Left lobe of liver (tissue), 2 donors: ENCODE measurements around the gene NCR3LG1. TPM values are rescaled to one million over a fixed set of nuclear protein-coding genes. Genes with fewer than 3 reads are reported as not detected.

Source experiments
- ATAC-seq: fragments of 200-7000 bp; cut with Tn5 transposase; one replicate; pipeline ENCODE4 v1.9.1; 2020; ENCODE audit warnings: mild to moderate bottlenecking, moderate library complexity
- DNase-seq: peaks from one replicate; pipeline ENCODE4 v3.0.0-alpha.2; 2020; ENCODE audit warnings: low spot score
- total RNA-seq: library from RNA; stranded (reverse); gene quantifications from one replicate; pipeline ENCODE4 v1.2.1, GENCODE V29; 2021
- donor health status: DM: no; HTN: no; CAD: no; lungs with moderate emphysema.
- donor health status: DM: no; HTN: yes; CAD: no.

NCR3LG1 gene
- total RNA-seq, 1 donor from 2014 or later: 0.35 TPM

DNA sequence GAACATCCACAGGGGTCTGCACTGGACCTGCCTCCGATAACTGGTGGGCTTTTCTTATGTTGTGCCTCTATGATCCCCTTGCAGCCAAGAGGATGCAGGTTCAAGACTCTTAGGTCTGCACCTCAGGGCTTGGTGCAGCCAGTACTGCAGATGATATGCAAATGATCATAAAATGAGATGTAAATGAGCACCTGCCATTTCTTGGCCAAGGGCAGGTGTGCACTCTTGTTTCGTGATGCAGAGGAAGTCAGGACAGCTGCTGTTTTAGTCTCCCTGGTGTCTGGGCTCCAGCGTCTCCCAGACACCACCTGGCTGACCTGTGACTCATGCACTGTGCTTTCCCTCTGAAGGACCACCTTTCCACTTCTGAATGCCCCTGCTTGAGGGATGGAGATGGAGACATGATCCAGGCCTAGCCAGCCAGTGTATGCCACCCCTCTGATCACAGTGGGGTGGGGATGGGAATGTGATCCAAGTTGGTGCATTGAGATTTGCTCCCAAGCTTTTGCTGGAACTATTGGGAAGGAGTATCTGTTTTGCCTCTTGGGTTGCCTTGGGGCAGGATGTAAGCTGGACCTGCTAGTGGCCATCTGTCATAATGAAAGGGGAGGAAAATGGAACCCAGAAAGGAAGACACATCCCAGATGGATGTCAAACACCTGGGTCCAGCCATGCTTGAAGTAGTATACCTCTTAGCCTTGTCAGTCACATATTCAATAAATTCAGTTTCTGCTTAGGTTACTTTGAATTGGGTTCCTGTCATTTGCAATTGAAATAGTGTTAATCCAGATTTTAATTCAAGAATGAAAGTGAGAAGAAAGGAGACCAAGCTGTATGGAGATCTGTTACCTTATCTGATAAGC, 40.1 kb downstream of the NCR3LG1 start:
- ATAC-seq: no peak
- no peak for DNase-seq

DNA sequence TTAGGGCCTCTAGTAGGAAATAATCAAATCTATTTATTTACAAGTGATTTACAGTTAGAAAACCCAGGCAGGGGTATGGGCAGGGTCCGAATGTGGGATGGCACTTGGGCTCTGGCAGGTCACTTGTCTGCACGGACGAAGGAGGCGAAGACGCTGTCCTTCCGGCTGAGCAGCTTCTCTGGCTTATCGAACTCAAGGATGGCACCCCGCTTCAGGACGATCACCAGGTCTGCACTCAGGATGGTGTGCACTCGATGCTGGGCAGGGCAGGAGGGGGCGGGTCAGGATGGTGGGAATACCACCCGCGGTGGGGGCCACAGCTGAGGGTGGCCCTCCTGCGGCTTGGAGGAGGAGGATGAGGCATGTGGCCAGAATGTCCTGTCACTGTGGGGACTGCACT, 41.3 kb downstream of the NCR3LG1 start:
- no peak for DNase-seq
- ATAC-seq: no peak

DNA sequence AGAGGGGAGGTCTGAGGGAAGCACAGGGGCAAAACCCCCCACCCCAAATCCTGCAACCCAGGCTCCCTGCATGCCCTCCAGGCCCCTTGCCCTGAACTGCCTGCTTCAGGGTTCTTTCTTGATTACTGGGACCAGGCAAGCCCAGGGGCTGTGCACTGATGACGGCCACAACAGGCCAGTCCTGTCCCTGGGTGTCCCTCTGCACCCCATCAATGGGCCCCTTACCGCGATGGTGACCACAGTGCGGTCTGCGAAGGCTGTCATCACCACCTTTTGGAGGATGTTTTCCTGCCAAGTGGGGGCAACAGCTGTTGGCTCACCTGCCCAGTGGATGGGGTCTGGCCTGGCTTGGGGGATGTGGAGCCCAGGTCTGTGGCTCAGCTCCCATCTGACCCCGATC, 41.9 kb downstream of the NCR3LG1 start:
- ATAC-seq: no peak
- DNase-seq: no peak

DNA sequence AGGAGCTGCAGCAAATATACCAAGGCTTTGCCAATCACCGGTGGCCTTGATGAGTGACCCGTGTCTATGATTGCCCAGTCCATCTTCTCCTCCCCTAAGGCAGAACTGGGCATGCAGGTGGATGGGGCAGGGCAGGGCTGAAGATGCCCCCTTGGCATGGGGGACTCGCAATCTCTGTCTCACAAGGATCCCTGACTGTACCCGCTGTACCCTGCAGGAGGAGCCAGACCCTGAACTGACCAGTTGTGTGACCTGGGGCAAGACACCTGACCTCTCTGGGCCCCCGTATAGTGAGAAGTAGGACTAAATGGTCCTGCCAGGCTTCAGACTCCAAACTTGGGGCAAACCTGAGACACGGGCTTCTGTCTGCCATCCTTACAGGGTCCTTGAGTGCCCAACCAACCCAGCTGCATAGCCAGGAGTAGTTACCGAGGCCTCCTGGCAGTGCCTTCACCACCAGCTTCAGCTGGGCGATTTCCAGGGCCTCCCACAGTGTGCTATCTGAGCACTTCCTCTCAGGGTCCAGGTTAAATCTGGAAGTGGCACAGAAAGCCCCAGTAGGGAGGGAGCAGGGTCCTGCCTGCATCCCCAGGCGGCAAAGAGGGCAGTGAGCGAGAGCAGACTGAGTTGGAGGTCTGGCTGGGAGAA, 43.3 kb downstream of the NCR3LG1 start:
- no peak for DNase-seq

DNA sequence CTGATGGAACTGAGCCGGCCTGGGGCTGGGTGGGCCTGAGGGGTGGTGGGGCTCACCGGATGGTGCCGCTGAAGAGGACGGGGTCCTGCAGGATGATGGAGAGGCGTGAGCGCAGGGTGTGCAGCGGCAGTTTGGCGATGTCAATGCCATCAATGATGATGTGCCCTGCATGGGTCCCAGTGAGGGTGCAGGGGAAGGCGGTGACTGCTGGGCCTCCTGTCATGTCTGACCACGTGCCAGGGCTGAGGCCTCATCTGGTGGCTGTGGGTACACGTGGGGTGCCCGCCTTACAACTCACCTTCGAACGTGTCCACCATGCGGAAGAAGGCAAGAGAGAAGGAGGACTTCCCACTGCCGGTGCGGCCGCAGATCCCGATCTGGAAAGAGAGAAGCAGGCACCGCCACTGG, 44.0 kb downstream of the NCR3LG1 start:
- DNase-seq (no peak), ATAC-seq (no peak)

More for the DNA sequence above, 43.3 kb downstream of the NCR3LG1 start:
- no peak for ATAC-seq

DNA sequence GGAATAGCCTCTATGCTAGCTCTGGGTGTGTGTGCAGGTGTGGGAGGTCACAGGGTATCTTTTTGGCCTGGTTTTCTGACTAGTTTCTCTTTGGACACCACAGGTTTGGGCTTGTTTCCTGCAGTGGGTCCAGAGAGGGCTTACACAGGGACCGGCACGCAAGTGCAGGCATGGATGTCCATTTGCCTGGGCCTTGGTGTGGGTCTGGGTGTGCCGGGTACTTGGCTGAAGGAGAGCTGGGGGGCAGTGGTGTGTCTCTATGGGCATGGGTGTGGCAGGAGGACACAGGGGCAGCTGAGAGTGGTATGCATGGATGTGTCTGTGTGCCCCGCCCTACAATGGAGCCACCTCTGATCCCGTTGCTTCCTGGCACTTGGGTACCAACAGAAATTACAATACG, 44.4 kb downstream of the NCR3LG1 start:
- no peak for ATAC-seq
- DNase-seq: no peak

DNA sequence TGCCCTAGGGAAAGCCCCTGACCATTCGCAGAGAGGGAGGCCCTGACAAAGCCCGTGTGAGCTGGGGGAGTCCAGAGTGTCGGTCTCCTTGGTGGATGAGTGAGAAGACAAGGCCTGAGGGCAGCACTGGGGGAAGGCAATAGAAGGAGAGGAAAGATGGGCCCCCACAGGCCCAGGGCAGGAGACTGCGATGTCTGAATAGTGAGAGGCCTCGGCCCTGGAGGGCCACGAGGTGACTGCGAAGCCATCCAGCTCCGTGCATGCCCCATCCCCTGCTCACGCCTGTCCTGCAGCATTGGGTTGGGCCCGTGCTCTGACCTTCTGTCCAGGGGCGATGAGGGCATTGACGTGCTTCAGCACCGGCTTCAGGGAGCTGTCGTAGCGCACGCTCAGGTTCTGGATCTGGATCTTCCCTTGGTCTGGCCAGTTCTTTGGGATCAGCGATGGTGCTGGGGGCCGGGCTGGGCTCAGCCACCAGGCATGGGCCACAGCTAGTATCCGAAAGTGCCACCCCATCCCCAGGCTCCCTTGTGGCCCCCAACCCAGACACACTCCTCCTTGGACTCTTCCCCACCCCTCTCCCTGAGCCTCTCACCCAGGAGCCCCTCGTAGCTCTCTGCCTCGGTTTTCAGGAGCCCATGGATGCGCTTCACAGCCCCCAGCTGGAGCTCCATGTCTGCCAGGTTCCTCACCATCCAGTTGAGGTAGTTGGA, 45.2 kb downstream of the NCR3LG1 start:
- DNase-seq (no peak), ATAC-seq (no peak)

DNA sequence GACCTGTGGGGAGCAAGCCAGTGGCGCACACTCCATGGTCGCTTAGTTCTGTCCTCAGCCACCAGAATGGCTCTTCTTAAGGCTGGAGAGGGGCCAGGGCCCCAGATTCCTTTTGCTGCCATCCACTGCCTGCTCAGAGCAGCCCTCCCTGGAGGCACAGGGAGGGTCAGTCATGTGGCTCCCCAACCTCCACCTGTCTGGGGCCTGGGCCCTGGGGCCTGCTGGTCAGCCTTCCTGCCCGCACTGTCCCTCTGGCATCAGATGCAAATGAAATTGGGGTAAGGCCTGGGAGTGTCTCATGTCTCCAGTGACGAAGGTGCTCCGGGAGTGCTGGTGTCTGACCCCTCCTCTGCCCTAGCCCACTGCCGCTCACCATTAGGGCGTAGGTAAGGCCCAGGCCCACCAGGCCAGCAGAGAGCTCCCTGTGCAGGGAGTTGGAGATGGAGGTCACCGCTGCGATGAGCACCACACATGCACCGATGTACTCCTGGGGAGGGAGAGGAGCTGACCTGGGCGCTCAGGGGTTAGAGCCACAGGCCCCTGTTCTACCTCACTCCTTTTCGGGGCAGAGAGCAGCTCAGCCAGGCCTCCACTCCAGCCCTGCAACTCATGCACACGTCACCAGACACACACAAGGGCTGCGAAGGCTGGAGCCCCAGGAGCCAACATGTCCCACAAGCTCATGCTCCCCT, 45.9 kb downstream of the NCR3LG1 start:
- ATAC-seq: no peak
- DNase-seq: no peak

DNA sequence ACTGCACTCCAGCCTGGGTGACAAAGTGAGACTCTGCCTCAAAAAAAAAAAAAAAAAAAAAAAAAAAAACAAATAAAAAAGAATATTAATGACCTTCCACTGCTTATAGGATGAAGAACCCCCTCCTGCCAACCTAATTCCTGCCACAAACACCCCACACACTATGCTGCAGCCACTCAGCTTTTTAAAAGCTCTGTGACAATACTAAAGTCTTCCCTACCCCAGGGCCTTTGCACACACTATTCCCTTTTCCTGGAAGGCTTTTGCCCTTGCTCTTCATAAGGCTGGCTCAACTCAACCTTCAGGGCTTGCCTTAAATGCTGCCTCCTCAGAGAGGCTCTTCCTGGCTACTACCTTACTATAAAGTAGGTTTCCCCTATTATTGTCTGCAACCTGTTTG, 47.6 kb downstream of the NCR3LG1 start:
- DNase-seq: no peak

DNA sequence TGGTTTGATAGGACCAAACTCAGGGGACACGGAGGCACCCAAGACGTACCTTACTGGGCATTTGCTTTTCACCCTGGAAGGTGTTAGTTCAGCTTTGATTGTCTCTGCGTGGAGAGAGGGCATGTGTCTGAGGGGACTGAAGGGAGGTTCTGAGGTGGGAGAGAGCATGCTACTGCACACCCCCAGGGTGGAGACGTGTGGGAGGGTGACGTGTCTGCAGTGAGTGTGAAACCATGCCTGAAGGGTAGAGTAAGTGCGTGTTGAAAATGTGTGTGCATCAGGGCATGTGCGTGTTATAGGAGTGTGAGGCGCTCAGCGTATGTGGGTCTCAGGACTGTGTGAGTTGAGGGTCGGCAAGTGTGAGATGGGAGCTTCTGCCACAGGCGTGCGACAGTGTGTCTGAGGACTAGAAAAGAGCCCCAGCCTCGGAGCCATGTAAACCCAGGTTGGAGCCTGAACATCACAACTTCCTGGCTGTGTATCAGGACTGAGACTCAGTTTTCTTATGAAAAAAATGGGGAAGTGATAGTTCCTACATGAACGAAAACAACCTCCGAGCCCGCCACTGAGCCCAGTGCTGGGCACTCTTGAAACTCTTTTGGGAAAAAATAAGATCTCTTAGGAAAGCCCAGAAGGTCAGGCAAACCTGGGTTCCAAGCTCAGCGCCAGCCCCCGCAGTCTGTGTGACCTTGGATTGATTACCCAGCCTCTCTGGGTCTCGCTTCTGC, 48.6 kb downstream of the NCR3LG1 start:
- no peak for DNase-seq
- ATAC-seq: no peak

More for the DNA sequence above, 47.6 kb downstream of the NCR3LG1 start:
- ATAC-seq: no peak

DNA sequence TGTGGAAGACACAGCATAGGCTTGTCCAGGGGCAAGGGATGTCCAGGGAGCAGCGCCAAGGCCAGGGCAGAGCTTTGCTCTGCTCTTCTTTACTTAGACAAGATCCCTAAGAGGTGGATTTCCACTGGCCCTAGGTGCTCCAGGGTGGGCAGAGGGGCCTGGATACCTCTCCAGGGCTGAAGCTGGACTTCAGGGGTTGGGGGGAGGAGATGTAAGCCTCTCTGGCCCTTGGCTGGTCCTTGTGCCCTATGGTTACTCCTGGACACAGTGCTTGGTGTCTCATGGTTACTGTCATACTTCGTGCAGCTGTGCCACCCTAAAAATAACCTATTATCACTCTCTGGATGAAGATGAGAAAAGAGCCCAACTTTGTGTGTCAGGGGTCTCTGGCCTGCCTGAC, 49.7 kb downstream of the NCR3LG1 start:
- DNase-seq: no peak

DNA sequence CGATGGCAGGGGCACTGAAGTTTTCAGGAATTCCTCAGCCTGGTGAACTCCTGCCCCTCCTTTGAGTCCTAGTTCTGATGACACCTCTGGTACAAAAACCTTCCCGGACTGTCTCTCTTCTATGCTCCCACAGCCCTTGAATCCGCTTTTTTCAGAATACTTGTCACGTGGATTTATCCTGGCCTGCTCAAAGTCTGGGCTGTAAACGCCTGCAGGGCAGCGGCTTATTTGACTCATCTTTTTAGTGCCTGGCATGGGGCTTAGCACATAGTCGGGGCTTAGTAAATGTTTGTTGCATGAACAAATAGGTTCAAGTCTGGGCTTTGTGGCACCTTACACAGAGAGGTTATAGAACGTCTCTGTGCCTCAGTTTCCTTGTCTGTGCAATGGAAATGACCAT, 50.2 kb downstream of the NCR3LG1 start:
- ATAC-seq (no peak), DNase-seq (no peak)

More for the DNA sequence above, 49.7 kb downstream of the NCR3LG1 start:
- ATAC-seq: no peak

DNA sequence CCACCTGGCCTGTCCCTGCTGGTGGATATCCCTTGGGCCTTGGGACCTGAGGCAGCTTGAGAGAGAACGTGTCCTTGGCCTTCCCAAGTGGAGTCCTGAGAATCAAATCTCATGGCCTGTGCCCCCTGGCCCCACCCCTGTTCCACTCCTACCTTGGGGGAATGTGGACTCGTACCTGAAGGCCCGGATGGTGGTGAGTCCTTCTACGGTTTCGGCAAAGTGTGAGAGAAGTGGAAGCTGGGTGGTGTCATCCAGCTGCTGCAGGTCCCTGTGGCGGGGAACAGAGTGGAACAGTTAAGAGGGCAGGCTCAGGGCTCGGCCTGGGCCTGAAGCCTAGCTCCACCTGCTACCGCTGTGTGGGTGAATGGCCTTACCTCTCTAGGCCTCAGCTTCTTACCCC, 50.9 kb downstream of the NCR3LG1 start:
- no peak for ATAC-seq
- no peak for DNase-seq

DNA sequence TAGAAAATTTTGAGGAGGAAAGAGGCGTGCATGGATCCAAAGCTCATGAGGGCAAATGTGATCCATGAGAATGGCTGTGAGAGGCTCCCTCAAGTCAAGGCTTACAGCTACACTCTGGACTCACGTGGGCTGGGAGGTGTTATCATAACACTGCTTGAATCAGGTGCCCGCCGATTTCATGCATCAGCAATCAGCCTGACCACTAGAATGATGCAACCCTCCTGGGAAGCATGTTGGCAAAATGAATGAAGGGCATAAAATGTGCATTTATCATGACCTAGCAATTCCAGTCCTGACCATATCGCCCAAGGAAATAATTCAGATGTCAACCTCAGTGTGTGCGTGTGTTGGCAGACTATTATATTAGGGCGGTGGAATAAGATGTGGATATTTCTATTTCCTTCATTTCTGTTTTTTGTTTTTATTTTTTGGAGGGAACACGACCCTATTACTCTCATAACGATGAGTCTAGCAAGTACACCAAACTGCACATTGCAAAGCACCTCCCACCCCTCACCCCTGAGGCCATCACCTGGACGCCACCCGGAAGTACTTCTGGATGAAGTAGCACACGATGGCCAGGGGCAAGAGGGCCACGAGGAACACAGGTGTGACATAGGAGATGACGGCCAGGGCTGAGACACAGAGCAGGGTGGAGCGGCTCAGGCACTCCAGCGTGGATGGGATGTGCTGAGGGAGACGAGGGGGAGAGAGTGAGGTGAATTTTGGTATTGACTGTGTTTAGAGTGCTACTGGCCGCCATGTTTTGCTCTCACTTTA, 52.6 kb downstream of the NCR3LG1 start:
- no peak for DNase-seq

DNA sequence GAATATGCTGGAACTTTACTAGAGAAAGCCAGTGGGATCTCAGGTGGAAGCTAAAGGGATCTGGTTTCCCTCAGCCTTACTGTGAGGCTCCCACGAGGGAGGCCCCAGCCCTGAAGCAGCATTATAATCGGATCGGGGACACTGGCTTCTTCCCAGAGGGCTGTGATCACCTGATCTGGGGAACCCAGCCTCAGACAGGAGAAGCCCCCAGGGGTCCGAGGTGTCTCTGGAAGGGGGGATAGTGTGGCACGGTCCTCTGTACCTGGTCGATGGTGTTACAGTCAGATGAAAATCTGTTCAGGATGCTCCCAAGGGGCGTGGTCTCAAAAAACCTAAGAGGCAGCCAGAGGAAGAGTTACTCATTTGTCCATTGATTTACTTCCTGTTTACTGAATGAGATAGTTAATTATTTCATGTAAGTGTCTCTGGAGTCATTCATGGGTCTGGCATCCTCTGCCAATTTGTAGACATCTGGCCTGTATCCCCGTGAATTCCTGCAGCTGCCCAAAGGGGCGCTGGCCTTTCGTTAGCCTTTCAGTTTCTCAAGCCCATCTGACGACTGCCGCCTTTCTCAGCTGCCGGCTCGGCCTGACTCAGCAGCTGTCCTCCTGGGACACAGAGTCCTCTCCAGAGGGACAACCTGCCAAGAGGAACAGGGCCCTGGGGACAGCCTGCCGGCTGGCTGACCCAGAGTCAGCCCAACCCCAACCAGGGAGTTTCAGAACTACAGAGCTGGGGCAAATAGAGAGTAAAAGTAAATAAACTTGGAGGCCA, 53.8 kb downstream of the NCR3LG1 start:
- peak; percentile 95 for ATAC-seq
- peak; percentile 95 for DNase-seq

More for the DNA sequence above, 52.6 kb downstream of the NCR3LG1 start:
- ATAC-seq: no peak

DNA sequence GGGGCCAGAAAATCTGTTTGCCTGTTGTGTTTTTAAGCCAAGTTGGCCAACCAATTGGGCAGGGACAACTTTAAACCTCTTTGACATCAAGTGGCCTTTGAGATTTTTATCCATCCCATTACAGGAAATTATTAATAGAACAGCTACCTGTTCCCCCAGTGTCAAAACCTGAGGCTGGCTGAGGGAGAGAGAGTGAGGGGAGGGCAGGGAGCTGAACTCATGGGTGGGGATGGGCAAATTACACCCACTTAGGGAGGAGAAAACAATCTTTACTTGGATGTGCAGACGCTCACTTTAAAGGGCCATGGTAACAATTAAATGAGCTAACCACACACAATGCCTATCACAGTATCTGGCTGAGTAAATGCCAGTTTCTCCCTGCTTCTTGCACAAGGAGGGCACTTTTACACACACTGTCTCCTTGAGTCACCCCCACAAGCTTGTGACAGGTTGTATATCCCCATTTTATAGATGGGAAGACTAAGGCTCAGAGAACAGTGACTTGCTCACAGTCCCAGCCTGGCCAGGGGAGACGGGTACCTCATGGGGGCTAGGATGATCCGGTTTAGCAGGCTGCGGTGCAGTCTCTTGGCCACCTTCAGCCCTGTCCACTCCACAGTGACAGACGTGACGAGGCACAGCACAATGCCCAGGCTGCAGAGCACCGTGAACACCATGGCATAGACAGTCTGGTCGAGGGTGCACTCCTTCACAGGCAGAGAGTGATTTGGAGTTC, 54.6 kb downstream of the NCR3LG1 start:
- ATAC-seq (peak; percentile 45), DNase-seq (no peak)

DNA sequence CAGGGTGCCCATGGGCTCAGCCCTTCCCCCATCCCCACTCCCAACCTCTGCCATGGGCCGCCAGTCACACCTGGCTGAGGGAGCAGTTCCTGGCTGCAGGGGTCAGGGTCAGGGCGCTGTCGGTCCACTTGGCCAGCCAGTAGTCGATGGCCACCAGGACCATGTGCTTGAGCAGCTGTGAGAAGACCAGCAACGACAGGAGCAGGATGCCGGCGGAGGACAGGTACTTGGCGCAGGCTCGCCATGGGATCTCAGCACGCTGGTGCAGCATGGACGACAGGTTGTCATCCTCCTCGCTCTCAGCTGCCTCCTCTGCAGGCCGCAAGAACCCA, 55.2 kb downstream of the NCR3LG1 start:
- DNase-seq (no peak), ATAC-seq (no peak)

DNA sequence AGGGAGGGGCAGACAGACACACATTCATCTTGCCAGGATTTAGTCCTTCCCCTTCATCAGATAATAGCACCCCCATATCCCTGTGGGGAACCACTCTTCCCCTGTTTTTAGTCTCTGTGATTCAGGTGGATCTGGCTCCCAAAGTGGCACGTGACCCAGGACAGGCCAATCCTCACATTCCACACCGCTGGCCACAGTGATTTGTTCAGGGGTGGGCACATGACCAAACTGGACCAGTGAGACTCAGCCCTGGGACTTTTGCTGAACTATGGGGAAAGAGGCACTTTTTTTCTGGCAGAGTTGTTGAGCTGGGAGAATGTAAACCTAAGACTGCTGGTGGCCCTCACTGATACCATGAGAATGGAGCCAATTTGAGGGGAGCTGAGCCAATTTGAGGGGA, 56.0 kb downstream of the NCR3LG1 start:
- no peak for ATAC-seq
- no peak for DNase-seq
